GM23338 (cell line): ENCODE measurements around the gene PRSS27. TPM values are rescaled to one million over a fixed set of nuclear protein-coding genes. Genes with fewer than 3 reads are reported as not detected.

Experiments
- ATAC-seq: fragments of 200-7000 bp; cut with Tn5 transposase; 3 replicates; pipeline ENCODE4 v1.9.1; 2020
- DNase-seq: peaks from one replicate; pipeline ENCODE4 v3.0.0-alpha.2; 2015; ENCODE audit warnings: low spot score
- H2AFZ ChIP-seq: fragments of 200-600 bp; sonication (generic); 2 replicates; pipeline ENCODE4 v1.8.0; 2016; ENCODE audit warnings: antibody characterized with exemption, mild to moderate bottlenecking, moderate library complexity
- H3F3A ChIP-seq: fragments of 200-600 bp; sonication (generic); replicated peaks from 2 replicates; pipeline ENCODE4 v1.8.0; 2017; ENCODE audit warnings: antibody characterized with exemption, mixed run types, low read depth
- H3K27ac ChIP-seq: fragments of 200-600 bp; sonication (generic); 2 replicates; pipeline ENCODE4 v1.6.1; 2016; ENCODE audit warnings: low read depth
- H3K27me3 ChIP-seq: fragments of 200-600 bp; sonication (generic); 2 replicates; pipeline ENCODE4 v1.8.0; 2016; ENCODE audit warnings: mild to moderate bottlenecking, mixed run types, moderate library complexity; ENCODE audit not compliant: insufficient read depth
- H3K36me3 ChIP-seq: fragments of 200-600 bp; sonication (generic); 2 replicates; pipeline ENCODE4 v1.8.0; 2016; ENCODE audit warnings: mild to moderate bottlenecking; ENCODE audit not compliant: insufficient read depth
- H3K4me1 ChIP-seq: fragments of 200-600 bp; sonication (generic); 2 replicates; pipeline ENCODE4 v1.8.0; 2016; ENCODE audit warnings: mild to moderate bottlenecking, moderate library complexity; ENCODE audit not compliant: insufficient read depth
- H3K4me2 ChIP-seq: fragments of 200-600 bp; sonication (generic); 2 replicates; pipeline ENCODE4 v1.7.1; 2017; ENCODE audit warnings: mixed run types
- H3K4me3 ChIP-seq: fragments of 200-600 bp; sonication (generic); 2 replicates; pipeline ENCODE4 v1.6.1; 2016; ENCODE audit warnings: mixed run types
- H3K79me2 ChIP-seq: fragments of 200-600 bp; sonication (generic); replicated peaks from 2 replicates; pipeline ENCODE4 v1.8.0; 2017; ENCODE audit warnings: mild to moderate bottlenecking; ENCODE audit not compliant: insufficient read depth
- H3K9me2 ChIP-seq: fragments of 200-600 bp; sonication (generic); 2 replicates; pipeline ENCODE4 v1.8.0; 2017; ENCODE audit not compliant: insufficient read depth
- H4K20me1 ChIP-seq: fragments of 200-600 bp; sonication (generic); replicated peaks from 2 replicates; pipeline ENCODE4 v1.8.0; 2017; ENCODE audit warnings: mild to moderate bottlenecking; ENCODE audit not compliant: insufficient read depth
- H3K27ac Mint-ChIP-seq: 2 replicates; pipeline ENCODE4 v1.8.0; 2020; ENCODE audit warnings: inconsistent platforms, mild to moderate bottlenecking, moderate library complexity, mixed read lengths
- H3K27me3 Mint-ChIP-seq: 3 replicates; pipeline ENCODE4 v1.8.0; 2022; ENCODE audit warnings: low read depth, mild to moderate bottlenecking, moderate library complexity, mixed read lengths, inconsistent platforms; ENCODE audit not compliant: insufficient read depth, poor library complexity
- H3K36me3 Mint-ChIP-seq: 3 replicates; pipeline ENCODE4 v1.8.0; 2021; ENCODE audit warnings: low read depth, mild to moderate bottlenecking, inconsistent platforms, moderate library complexity, mixed read lengths
- H3K4me1 Mint-ChIP-seq: 3 replicates; pipeline ENCODE4 v1.8.0; 2020; ENCODE audit warnings: mild to moderate bottlenecking, inconsistent platforms, mixed read lengths
- H3K4me3 Mint-ChIP-seq: 3 replicates; pipeline ENCODE4 v1.8.0; 2021; ENCODE audit warnings: moderate library complexity, mild to moderate bottlenecking, inconsistent platforms, mixed read lengths
- H3K9me3 Mint-ChIP-seq: 3 replicates; pipeline ENCODE4 v1.8.0; 2020; ENCODE audit warnings: moderate library complexity, mild to moderate bottlenecking, inconsistent platforms, mixed read lengths
- CREB1 ChIP-seq: fragments of 250-450 bp; sonication (Bioruptor Pico); IDR thresholded peaks from 2 replicates; pipeline ENCODE4 v1.5.0; 2020; ENCODE audit warnings: low read depth, mild to moderate bottlenecking, moderate library complexity
- EZH2 ChIP-seq: fragments of 200-600 bp; sonication (generic); IDR thresholded peaks from one replicate; pipeline ENCODE4 v1.8.0; 2017; ENCODE audit warnings: antibody characterized with exemption, mild to moderate bottlenecking, low read depth; ENCODE audit not compliant: unreplicated experiment
- EZH2phosphoT487 ChIP-seq: fragments of 200-600 bp; sonication (generic); IDR thresholded peaks from one replicate; pipeline ENCODE4 v1.8.1; 2018; ENCODE audit warnings: antibody characterized with exemption; ENCODE audit not compliant: unreplicated experiment
- JUNB ChIP-seq: IDR thresholded peaks from one replicate; pipeline ENCODE4 v1.6.1; 2016; ENCODE audit warnings: antibody characterized with exemption; ENCODE audit not compliant: unreplicated experiment
- NANOG ChIP-seq: IDR thresholded peaks from 2 replicates; pipeline ENCODE4 v1.6.1; 2016; ENCODE audit warnings: antibody characterized with exemption, borderline replicate concordance
- POLR2AphosphoS5 ChIP-seq: IDR thresholded peaks from 2 replicates; pipeline ENCODE4 v1.6.1; 2016; ENCODE audit warnings: antibody characterized with exemption, low read depth
- STAT1 ChIP-seq: IDR thresholded peaks from one replicate; pipeline ENCODE4 v1.6.1; 2016; ENCODE audit warnings: antibody characterized with exemption; ENCODE audit not compliant: unreplicated experiment
- ZNF114 ChIP-seq: fragments of 250-450 bp; sonication (Bioruptor Pico); IDR thresholded peaks from 2 replicates; pipeline ENCODE4 v1.5.0; 2020; ENCODE audit warnings: mild to moderate bottlenecking, moderate library complexity
- ZNF331 ChIP-seq: fragments of 250-450 bp; sonication (Bioruptor Pico); IDR thresholded peaks from 2 replicates; pipeline ENCODE4 v1.5.0; 2020; ENCODE audit warnings: low read depth, mild to moderate bottlenecking, moderate library complexity
- polyA plus RNA-seq: library from polyadenylated mRNA; unstranded; fragments of >200 nt; fragmentation: Nextera tagmentation; extraction: Ambion mirVana; gene quantifications from 2 replicates; pipeline ENCODE4 v1.2.1, GENCODE V29; 2016
- total RNA-seq: library from RNA; depleted of rRNA; stranded (reverse); fragments of >200 nt; shearing (Covaris generic); gene quantifications from 2 replicates; pipeline ENCODE4 v1.2.3, GENCODE V29; 2014
- TF ChIP-seq, protein P1 (sequence below): fragments of 250-450 bp; sonication (Bioruptor Pico); IDR thresholded peaks from 2 replicates; pipeline ENCODE4 v1.5.0; 2020; ENCODE audit warnings: mild to moderate bottlenecking, moderate library complexity
- TF ChIP-seq, protein P2 (sequence below), 2 experiments: fragments of 200-600 bp in 1 of 2; sonication (generic) in 1 of 2; conservative IDR thresholded peaks; 2 replicates each; pipeline versions ENCODE4 v1.5.1 to v1.6.1; 2016 to 2017; ENCODE audit warnings: antibody characterized with exemption in 2 of 2, low read depth in 2 of 2, mild to moderate bottlenecking in 2 of 2, moderate library complexity in 1 of 2
- TF ChIP-seq, protein P3 (sequence below): IDR thresholded peaks from 2 replicates; pipeline ENCODE4 v1.6.1; 2016; ENCODE audit warnings: antibody characterized with exemption
- TF ChIP-seq, protein P4 (sequence below): IDR thresholded peaks from one replicate; pipeline ENCODE4 v1.6.1; 2018; ENCODE audit warnings: antibody characterized with exemption; ENCODE audit not compliant: unreplicated experiment

The PRSS27 gene
- total and polyA plus RNA-seq, 2 experiments from 2014 or later = 0.73 to 1.6 TPM

DNA sequence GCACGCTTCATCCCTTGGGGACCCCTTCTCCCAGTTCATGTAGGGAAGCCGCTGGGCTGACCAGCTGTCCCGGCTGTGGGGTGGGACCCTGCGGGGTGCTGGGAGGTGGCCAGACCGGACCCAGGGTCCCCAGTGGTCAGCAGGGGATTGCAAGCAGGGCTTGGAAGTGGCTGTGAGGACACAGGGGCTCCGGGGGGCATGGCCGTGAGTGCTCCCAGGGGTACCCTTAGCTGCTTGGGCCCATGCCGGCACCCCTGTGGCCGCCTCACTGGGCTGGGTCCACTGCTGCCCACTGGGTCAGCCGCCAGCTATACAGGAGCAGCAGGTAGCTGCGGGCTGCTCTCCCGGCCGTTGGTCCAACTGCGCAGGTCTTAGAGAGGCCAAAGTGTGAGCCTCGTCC is 18.8 kb downstream of the PRSS27 start:
- H3K9me2 ChIP-seq = no peaks in the 10 kb centered on the region
- Mint-ChIP-seq H3K27me3 (peaks cover 8% of the 10 kb centered on the region), H3K27ac (no peak overlapping the region), H3K4me1 (no peaks in the 10 kb centered on the region; the same call in 2 of the 3 replicates), H3K36me3 (peaks cover 8% of the 10 kb centered on the region; the same call in 1 of the 3 replicates), H3K4me3 (no peak overlapping the region), H3K9me3 (no peaks in the 10 kb centered on the region; the same call in 2 of the 3 replicates)
- no peaks in the 10 kb centered on the region for H3K4me1 ChIP-seq
- H3K79me2 ChIP-seq = no peaks in the 10 kb centered on the region
- no peak overlapping the region for H3K4me3 ChIP-seq
- H3K4me2 ChIP-seq = no peak overlapping the region
- H4K20me1 ChIP-seq = no peaks in the 10 kb centered on the region
- no peak for TF ChIP-seq NANOG
- no peak for TF ChIP-seq POLR2AphosphoS5
- TF ChIP-seq, protein P1, sequence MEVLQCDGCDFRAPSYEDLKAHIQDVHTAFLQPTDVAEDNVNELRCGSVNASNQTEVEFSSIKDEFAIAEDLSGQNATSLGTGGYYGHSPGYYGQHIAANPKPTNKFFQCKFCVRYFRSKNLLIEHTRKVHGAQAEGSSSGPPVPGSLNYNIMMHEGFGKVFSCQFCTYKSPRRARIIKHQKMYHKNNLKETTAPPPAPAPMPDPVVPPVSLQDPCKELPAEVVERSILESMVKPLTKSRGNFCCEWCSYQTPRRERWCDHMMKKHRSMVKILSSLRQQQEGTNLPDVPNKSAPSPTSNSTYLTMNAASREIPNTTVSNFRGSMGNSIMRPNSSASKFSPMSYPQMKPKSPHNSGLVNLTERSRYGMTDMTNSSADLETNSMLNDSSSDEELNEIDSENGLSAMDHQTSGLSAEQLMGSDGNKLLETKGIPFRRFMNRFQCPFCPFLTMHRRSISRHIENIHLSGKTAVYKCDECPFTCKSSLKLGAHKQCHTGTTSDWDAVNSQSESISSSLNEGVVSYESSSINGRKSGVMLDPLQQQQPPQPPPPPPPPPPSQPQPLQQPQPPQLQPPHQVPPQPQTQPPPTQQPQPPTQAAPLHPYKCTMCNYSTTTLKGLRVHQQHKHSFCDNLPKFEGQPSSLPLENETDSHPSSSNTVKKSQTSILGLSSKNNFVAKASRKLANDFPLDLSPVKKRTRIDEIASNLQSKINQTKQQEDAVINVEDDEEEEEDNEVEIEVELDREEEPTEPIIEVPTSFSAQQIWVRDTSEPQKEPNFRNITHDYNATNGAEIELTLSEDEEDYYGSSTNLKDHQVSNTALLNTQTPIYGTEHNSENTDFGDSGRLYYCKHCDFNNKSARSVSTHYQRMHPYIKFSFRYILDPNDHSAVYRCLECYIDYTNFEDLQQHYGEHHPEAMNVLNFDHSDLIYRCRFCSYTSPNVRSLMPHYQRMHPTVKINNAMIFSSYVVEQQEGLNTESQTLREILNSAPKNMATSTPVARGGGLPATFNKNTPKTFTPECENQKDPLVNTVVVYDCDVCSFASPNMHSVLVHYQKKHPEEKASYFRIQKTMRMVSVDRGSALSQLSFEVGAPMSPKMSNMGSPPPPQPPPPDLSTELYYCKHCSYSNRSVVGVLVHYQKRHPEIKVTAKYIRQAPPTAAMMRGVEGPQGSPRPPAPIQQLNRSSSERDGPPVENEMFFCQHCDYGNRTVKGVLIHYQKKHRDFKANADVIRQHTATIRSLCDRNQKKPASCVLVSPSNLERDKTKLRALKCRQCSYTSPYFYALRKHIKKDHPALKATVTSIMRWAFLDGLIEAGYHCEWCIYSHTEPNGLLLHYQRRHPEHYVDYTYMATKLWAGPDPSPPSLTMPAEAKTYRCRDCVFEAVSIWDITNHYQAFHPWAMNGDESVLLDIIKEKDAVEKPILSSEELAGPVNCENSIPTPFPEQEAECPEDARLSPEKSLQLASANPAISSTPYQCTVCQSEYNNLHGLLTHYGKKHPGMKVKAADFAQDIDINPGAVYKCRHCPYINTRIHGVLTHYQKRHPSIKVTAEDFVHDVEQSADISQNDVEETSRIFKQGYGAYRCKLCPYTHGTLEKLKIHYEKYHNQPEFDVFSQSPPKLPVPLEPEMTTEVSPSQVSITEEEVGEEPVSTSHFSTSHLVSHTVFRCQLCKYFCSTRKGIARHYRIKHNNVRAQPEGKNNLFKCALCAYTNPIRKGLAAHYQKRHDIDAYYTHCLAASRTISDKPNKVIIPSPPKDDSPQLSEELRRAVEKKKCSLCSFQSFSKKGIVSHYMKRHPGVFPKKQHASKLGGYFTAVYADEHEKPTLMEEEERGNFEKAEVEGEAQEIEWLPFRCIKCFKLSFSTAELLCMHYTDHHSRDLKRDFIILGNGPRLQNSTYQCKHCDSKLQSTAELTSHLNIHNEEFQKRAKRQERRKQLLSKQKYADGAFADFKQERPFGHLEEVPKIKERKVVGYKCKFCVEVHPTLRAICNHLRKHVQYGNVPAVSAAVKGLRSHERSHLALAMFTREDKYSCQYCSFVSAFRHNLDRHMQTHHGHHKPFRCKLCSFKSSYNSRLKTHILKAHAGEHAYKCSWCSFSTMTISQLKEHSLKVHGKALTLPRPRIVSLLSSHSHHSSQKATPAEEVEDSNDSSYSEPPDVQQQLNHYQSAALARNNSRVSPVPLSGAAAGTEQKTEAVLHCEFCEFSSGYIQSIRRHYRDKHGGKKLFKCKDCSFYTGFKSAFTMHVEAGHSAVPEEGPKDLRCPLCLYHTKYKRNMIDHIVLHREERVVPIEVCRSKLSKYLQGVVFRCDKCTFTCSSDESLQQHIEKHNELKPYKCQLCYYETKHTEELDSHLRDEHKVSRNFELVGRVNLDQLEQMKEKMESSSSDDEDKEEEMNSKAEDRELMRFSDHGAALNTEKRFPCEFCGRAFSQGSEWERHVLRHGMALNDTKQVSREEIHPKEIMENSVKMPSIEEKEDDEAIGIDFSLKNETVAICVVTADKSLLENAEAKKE (CRISPR knock-in tag) = no peak
- no peak for TF ChIP-seq JUNB
- TF ChIP-seq ZNF331 (CRISPR knock-in tag) = no peak
- no peak for TF ChIP-seq EZH2
- TF ChIP-seq, protein P2, sequence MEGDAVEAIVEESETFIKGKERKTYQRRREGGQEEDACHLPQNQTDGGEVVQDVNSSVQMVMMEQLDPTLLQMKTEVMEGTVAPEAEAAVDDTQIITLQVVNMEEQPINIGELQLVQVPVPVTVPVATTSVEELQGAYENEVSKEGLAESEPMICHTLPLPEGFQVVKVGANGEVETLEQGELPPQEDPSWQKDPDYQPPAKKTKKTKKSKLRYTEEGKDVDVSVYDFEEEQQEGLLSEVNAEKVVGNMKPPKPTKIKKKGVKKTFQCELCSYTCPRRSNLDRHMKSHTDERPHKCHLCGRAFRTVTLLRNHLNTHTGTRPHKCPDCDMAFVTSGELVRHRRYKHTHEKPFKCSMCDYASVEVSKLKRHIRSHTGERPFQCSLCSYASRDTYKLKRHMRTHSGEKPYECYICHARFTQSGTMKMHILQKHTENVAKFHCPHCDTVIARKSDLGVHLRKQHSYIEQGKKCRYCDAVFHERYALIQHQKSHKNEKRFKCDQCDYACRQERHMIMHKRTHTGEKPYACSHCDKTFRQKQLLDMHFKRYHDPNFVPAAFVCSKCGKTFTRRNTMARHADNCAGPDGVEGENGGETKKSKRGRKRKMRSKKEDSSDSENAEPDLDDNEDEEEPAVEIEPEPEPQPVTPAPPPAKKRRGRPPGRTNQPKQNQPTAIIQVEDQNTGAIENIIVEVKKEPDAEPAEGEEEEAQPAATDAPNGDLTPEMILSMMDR (conservative IDR thresholded peaks at IDR 0.05; ENCODE audit: low read depth in 2 of 2) = no peak
- TF ChIP-seq, protein P3, sequence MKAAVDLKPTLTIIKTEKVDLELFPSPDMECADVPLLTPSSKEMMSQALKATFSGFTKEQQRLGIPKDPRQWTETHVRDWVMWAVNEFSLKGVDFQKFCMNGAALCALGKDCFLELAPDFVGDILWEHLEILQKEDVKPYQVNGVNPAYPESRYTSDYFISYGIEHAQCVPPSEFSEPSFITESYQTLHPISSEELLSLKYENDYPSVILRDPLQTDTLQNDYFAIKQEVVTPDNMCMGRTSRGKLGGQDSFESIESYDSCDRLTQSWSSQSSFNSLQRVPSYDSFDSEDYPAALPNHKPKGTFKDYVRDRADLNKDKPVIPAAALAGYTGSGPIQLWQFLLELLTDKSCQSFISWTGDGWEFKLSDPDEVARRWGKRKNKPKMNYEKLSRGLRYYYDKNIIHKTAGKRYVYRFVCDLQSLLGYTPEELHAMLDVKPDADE = no peak
- TF ChIP-seq EZH2phosphoT487 = no peak
- TF ChIP-seq, protein P4, sequence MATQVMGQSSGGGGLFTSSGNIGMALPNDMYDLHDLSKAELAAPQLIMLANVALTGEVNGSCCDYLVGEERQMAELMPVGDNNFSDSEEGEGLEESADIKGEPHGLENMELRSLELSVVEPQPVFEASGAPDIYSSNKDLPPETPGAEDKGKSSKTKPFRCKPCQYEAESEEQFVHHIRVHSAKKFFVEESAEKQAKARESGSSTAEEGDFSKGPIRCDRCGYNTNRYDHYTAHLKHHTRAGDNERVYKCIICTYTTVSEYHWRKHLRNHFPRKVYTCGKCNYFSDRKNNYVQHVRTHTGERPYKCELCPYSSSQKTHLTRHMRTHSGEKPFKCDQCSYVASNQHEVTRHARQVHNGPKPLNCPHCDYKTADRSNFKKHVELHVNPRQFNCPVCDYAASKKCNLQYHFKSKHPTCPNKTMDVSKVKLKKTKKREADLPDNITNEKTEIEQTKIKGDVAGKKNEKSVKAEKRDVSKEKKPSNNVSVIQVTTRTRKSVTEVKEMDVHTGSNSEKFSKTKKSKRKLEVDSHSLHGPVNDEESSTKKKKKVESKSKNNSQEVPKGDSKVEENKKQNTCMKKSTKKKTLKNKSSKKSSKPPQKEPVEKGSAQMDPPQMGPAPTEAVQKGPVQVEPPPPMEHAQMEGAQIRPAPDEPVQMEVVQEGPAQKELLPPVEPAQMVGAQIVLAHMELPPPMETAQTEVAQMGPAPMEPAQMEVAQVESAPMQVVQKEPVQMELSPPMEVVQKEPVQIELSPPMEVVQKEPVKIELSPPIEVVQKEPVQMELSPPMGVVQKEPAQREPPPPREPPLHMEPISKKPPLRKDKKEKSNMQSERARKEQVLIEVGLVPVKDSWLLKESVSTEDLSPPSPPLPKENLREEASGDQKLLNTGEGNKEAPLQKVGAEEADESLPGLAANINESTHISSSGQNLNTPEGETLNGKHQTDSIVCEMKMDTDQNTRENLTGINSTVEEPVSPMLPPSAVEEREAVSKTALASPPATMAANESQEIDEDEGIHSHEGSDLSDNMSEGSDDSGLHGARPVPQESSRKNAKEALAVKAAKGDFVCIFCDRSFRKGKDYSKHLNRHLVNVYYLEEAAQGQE = no peak
- no peak for TF ChIP-seq CREB1 (CRISPR knock-in tag)
- no peak for TF ChIP-seq ZNF114 (CRISPR knock-in tag)
- no peak for TF ChIP-seq STAT1
- H3K27me3 ChIP-seq = no peaks in the 10 kb centered on the region
- H3K36me3 ChIP-seq = no peaks in the 10 kb centered on the region
- no peak overlapping the region for H2AFZ ChIP-seq
- DNase-seq = no peak
- no peak overlapping the region for H3K27ac ChIP-seq
- H3F3A ChIP-seq = no peaks in the 10 kb centered on the region
- ATAC-seq = no peak
